ENCODE data around the gene ACTN4.

GRCh38 chr19:38658462-38659306, 11.2 kb downstream of the ACTN4 start:
- no peak for TF ChIP-seq CTCF (IDR thresholded peaks at IDR 0.05)
- no peak for TF ChIP-seq ETV6 (CRISPR knock-in tag; IDR thresholded peaks at IDR 0.05)
- no peak for TF ChIP-seq KAT7 (CRISPR knock-in tag; IDR thresholded peaks at IDR 0.05; ENCODE audit: borderline replicate concordance)
- TF ChIP-seq HMGA2 (CRISPR knock-in tag; IDR thresholded peaks at IDR 0.05) = no peak
- TF ChIP-seq, protein P1, sequence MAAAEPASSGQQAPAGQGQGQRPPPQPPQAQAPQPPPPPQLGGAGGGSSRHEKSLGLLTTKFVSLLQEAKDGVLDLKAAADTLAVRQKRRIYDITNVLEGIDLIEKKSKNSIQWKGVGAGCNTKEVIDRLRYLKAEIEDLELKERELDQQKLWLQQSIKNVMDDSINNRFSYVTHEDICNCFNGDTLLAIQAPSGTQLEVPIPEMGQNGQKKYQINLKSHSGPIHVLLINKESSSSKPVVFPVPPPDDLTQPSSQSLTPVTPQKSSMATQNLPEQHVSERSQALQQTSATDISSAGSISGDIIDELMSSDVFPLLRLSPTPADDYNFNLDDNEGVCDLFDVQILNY (CRISPR knock-in tag; IDR thresholded peaks at IDR 0.05) = no peak
